HG02610 (cell line): ENCODE results near the gene ADAMTS2.

Experiments
- ATAC-seq: cut with Tn5 transposase; IDR thresholded peaks from one replicate; pipeline ENCODE4 v1.9.1; 2021; ENCODE audit warnings: mild to moderate bottlenecking, moderate library complexity; ENCODE audit not compliant: unreplicated experiment

The ADAMTS2 gene

DNA sequence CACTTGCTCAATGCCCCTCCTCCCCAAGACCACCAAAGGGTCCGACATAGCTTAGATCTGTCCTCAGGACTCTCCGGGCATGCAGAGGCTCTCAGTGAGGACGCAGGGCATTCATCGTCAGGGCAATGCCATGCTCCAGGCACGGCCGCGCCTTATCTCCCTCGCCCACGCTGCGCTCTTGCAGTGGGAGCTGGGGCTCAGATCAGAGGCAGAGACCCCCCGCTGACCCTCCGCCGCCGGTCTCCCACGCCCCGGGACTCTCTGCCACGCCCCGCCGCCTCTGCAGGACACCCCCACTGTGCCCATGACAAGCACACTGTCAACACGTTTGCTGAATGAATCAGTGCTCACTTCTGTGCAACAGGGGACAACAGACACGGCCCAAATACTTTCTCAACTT is 140.7 kb downstream of the ADAMTS2 start:
- no peak for ATAC-seq

DNA sequence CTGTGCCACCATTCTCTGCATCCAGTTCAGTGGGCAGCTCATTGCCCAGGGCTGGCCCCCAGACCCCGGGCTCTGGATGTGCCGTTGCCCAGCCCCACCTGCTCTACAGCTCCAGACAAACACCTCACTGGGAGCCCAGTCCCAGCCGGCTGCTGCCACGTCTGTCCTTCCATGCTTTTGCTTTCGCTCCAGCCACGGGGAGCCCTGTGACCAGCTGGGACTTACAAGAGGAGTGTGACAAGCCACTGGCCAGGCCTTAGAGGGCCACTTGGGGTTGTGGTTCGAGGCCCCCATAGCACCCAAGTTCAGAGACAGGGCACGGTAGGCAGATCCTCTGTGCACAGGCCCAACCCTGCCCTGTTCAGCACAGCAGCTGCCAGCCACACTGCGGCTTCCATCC is 142.0 kb downstream of the ADAMTS2 start:
- ATAC-seq, result no peak

DNA sequence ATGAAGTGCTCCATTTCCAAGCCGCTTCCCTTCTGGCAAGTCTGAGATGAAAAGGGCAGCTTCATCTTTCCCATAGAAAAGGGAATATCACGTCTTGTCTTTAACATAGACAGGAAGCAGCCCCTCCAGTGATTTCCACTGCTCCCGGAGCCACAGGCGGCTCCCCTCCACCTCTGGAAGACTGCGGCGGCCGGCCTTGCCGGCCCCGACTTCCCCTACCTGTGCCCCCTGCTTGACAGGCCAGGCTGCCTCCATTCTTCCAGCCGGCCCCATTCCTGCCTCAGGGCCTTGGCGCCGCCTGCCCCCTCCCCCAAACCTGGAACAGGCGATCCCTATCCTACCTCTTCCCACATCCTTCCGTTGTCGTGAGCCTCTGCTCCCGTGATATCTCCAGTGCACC is 143.3 kb downstream of the ADAMTS2 start:
- no peak for ATAC-seq

DNA sequence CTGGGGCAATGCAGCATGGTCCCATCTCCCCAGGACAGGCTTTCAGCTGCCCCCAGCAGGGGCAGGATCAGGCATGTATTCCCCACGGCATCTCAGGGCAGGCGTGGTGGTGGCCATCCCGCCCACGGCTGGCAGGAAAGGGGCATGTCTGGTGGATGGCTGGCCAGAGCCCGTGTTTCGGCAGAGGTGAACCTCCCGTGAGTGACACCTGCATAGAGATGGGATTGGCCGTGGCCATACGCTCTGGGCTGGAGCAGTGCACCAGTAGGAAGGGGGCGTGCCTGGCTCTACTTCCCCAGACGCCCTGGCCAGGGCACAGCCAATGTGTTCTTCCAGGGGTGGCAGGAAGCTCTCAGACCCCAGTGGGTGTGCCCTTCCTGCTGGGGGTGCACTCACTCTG is 146.0 kb downstream of the ADAMTS2 start:
- no peak for ATAC-seq

DNA sequence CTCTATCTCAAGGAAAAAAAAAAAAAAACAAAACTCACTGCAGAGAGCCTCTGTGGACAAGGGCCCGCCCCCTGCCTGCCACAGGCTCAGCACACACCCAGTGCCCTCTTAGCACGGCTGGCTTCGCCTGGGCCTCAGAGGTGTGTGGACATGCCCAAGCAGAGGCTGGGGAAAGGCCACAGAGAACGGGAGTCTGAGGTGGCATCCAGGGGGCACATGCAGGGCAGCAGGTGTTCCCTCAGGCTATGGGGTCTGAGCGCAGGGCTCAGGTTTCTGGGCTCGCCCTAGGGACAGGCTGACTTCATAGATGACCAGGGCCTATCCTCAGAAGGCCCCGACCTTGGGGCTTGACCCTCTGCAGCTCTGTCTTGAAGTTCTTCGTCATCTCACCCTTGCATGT is 146.4 kb downstream of the ADAMTS2 start:
- no peak for ATAC-seq

DNA sequence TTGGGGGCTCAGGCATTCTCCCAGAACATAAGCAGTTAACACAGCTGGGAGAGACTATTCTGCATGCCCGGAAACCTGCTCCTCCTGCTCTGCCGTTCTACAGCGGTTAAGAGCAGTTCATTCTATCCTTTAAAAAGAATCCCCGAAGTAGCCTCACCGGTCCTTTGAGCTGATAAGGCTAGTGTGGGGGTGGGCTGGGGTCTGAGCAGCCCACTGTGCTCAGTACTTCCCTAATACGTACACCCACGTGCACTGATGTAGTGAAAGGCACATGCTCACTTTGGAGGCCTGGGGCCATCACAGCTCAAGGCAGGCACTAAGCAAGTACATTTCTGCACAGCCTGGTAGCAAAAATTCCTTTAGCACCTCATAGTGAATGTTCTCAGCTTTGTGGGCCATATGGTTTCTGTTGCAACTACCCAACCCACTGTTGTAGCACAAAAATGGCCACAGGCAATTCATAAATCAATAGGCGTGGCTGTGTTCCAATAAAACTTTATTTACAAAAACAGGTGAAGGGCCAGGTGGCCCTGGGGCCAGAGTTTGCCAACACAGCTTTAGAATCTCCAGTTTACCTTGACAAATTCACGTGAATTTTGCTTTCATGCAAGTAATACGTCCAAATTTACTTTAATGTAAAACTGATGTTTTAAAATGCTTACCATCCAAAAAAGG is 148.7 kb downstream of the ADAMTS2 start:
- ATAC-seq, result no peak

DNA sequence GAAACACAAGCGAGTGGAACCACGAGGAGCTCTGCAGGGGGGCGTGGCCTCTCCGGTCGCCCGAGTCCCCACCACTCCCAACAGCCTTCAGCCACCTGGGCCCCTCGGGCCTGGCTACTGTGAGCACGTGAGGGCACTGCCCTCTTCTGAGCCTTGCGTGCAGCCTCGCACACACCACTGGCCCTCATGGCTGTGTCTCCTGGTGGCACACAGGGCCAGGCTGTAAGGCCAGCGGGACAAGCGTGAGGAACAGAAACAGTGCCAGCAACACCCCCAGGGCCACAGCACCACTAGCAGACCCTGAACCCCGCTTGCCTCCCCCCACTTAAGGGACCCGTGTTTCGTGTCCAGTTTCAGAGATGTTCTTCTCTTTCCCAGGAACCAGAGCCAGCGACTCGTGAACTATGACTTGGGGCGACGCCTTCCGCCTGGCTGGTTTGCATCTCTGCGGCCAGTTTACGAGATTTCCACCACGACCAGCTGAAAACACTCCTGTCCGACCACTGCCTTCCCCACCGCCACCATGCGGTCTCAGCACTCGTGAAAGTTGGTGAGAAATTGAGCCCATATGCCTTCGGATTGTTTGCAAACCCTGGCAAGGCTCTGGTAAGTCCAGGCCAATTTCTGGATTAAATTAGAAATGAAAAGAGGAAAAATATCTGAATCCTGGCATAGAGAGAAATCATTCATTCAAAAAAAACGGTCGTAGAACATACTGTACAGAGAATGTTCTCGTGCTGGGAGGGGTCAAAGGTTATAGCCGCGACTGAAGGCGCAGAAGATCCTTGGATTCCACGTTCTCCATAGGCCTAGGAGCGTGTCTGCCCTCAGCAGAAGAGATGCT is 149.5 kb downstream of the ADAMTS2 start:
- ATAC-seq, result no peak

DNA sequence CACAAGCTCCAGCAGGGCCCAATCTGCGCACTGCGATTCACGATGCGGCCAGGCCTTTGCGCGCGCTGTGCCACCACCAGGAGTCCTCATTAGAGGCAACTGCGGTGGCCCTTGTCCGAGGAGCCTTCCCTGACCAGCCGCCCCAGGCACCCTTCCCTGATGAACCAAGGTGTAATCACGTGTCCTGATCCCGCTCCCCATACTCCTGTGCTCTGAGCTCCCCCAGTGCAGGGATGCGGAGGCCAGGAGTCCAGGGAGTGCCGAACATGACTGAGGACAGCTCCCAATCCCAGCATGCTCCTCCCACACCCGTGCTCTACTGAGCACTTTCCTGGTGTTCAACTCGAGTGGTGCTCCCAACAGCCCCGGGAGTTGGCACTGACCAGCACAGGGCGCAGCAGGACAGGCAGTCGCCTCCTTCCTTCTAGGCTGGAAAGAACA is 150.3 kb downstream of the ADAMTS2 start:
- no peak for ATAC-seq

DNA sequence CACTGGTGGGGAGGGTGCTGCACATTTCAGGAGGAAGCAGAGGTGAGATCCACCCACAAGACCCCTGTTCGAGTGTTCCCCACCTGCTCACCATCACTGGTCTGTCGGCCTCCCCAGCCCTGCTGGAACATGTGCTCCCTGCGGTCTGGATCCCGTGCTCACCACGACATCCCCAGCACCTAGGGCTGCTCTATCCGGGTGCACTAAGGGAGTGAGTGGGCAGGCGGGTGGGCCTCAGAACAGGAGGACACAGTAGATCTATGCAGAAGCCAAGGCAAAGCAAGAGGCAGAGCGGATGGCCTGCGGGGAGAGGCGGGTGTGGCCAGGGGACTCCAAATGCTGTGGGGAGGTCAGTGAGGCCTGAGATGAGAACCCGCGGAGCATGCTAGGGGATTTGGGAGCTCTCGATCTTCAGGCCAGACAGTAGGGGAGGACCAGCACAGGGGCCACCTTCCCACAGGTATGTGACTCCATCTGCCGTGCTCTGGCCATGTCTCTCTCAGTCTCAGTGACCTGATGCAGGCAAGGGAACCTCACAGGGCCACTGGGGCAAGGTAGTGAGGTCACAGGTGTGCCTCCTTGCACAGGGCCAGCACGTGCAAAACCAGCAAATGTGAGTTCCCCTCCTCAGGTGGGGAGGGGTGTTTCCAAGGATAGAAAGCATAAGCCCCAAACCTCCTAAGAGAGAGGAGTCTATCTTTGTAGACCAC is 150.9 kb downstream of the ADAMTS2 start:
- ATAC-seq, result no peak

DNA sequence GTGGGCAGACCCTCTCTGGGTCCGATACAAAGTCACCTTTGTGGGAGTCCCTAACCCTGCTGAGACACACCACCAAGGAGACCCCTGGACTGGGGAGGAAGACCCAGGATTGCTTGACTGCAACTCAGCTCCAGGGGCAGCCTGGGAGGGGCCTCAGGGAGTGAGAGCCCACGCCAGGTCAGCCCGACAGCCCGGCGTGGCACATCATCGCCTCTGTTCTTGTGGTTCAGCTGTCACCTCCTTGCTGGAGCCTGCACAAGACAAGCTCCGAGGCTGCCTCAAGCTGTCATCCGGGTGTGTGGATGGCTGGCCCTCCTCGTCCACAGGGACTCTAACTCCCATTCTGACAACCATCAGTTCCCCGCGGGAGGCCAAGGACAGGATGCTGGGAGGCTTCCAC is 151.5 kb downstream of the ADAMTS2 start:
- no peak for ATAC-seq

DNA sequence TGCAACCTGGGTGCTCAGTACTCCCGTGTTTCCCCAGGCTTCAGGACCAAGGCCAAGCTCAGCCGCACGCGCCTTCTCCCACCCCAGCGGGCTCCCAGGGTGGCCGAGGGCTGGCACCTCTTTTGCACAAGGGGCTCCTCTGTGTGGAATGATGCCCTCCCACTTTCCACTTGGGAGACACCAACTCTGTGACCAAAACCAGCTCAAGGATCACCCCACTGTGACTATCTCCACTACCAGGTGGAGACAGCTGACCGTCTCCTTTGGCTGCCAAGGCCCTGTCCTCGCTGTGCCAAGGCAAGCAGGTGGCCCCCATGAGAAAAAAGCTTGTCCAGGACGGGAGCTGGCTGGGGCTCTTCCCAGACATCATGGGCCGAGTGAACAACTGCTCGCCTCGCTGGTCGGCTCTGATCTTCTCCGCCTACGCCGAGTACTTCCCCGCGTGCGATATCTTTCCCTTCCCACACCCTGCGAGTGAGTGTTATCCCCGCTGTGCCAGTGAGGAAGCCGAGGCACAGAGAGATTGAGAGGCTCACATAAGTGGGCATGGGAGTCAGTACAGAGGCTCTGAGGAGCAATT is 152.3 kb downstream of the ADAMTS2 start:
- no peak for ATAC-seq

DNA sequence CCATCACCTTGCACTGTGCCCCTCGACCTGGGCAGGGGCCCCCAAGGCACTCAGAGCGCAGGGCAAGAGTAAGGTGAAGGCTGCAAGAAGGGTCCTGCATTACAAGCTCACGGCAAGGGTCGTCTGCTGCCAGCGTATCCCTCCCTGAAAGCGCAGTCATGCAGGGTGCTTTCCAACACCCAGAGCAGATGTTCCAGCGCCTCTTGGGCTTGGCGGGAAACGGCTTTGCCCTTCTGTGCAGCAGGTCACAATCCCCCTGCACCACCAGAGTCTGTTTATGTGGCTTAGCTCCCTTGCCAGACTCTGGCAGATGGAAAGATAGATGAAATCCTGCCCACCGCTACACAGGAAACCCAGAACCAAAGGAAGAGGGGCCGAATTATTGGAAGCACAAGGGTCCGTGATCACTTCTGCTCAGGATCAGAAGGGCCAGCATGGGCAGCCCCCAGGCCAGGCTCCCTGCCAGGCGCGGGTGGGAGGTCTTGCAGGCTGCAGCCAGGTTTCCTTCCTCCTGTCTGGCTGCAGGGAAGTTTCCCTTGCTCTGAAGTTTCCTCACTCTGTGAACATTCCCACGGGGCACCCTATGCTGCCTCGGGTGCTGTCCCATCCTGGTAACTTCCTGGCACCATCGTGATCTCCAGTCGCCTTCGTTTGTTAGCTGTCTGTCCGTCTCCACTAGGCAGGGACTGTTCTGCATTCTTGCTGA is 152.9 kb downstream of the ADAMTS2 start:
- no peak for ATAC-seq

DNA sequence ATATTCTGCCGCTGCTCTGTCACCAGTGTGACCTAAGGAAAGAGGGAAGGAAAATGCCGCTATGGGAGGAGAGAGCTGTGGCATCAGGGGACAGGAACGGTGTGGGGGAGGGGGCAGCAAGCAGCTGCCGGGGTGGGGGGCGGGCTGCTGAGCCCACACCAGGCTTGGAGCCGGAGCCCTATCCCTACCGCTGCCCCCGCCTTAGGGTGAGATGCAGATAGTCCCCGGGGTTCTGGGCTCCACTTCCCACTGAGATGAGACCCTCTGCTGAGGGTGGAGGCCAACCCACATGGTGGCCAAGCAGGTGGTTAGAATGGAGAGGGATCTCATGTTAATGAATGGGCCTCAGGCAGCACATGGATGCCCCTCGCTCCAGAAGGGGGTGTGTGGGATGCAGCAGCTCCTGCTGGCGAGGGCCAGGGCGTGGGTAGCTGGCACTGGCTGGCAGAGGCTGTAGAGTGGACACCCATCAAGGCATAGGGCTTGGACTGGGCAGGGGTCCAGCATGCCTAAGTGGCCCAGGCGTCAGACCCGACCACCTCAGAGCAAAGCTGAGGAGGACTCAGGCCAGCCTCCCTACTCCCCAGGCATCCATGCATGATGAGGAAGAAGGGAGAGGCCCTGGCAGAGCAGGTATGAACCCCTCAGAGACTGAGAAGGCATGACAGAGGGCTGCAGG is 153.6 kb downstream of the ADAMTS2 start:
- no peak for ATAC-seq

DNA sequence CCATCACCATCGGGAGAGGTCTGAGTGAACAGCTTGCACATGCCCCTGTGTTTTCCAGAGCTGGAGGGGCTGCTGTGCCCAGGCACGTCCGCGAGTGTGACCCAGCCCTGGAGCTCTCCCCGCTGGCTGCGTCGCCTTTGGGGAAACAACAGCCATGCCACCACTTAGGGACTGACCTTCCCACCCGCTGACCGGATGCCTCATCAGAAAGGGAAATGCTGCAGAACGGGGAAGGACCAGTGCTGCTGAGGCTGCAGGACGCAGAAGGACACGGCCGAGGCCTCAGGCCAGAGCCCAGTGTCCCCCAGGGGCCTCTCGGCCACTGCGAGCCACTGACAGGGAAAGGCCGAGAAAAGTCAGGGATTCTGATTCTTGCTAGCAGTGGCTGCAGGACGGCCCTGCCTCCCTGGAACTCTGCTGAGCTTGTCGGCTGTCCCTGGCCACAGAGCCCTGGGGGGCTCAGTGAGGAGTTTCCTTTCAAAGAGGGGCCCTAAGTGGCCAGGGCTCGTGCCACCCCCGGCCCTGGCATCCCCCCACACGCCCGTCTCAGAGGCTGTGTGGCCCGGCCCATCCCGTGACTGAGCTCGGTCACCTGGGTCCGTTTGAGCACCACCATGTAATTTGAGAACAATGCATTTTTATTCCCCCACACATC is 154.3 kb downstream of the ADAMTS2 start:
- no peak for ATAC-seq

DNA sequence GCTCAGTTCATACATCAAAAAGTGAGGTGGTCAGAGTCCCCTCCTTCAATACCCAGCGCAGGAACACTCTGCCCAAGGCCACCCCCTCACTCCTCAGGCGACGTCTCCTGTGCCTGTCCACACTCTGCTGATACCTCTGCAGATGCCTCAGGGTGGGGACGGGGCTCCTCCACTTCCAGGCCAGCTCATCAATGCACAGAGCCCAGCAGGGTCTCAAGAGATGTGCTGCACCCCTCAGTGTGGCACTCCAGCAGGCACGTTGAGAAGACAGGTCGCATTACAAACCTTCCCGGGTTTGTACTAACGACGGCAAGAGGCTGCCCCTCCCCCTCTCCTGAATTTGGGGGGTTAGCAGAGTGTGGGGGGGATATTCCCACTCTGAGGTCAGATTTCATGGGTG is 156.6 kb downstream of the ADAMTS2 start:
- ATAC-seq, result no peak

DNA sequence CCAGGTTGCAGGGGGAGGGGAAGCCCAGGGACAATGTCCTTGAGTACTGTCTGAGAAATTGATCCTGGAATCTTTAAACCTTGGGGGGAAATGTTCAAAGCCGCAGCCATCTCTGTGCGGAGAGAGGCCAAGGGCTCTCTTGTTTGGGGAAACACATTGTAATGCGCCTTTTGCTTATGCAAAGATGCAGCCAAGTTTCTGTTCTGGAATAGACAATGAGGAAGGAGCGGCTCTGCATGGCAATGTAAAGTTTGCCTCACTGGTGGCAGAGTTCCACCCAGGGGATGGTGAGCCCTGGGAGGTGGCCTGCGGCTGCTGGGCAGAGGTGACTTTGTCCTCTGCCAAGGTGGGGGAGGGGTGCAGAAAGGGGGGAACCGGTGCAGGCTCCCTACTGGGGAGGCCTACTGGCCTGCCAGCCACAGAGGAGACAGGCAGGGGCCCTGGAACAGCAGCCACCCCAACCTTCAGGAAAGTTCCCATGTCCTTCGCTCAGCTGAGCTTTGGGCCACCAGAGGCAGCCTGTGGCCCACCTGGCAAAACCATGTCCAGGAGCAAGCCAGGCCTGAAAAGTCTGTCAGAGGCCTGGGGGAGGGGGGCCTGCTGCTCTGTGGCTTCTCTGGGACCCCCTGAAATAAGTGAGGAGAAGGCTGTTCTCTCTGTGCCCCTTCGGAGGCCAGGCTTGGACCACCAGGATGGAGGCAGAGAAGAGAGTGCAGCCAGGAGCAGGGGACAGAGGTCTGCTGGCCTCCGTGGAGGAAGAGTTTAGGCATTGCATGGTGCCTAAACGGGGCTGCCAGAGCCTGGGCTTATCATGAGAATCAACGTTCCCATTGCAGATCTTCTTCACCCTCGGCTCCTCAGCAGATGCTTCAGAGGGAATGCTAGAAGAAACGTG is 157.3 kb downstream of the ADAMTS2 start:
- no peak for ATAC-seq

DNA sequence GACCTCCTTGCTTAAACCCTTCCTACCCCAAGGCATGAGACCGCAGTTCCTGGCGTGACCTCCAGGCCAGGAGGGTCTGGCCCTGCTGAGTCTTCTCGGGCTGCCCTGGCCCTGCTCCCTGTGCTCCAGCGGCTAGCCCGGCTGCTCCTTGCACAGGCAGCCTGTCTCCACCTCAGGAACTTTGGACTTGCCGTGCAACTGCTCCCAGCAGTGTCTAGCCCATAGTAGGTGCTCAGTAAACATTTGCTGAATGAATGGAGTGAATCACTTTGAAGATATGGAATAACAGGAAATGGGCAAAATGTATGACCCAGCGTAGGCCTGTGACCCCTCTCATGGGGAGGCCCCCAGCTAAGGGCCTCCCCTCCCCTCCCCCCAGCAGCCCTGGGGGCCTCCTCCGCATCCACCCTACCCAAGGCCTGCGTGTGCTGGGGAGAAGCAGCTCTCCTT is 158.0 kb downstream of the ADAMTS2 start:
- ATAC-seq, result no peak

DNA sequence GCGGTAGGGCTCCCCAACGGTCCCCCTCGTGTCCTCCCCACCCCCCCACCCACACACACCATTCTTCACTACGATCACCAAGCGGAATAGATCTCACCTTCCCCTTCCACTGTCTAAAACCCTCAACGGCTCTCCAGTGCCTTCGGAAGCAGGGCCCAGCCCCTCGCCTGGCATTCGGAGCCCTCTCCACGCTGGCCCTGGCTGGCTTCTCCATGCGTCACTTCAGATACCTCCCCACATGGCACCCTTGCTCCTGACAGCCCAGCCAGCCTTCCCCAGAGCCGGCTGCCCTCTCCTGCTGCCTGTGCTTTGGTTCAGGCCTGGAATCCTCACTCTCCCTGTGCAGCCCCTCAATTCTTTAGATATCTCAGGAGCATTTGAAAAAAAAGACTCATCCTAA is 158.5 kb downstream of the ADAMTS2 start:
- ATAC-seq, result no peak

DNA sequence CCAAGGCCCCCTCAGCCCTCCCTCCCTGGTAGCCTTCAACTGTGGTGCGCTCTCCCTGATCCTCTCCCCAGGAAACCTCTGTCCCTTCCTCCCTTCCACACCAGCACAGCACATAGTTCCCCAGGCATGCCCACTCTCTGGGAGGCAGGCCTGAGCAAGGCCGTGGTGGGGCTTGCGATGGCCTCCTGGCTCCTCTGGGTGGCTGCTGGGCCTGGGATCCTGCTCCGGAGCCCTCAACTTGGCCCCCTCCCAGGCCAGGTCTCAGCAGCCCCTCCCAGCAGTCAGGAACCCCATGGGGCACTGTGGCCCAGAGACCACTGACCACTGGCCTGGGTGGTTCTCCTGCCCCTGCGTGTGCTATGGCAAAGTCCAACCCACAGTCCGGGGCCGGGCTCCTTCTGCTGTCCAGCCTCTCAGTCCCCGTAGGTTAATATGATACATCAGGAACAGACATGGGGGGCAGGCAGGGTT is 159.3 kb downstream of the ADAMTS2 start:
- ATAC-seq, result no peak
